ENCODE results near the gene KIF21B. TPM values are rescaled to one million over a fixed set of nuclear protein-coding genes. Genes with fewer than 3 reads are reported as not detected.

KIF21B gene
- total RNA-seq, 2 experiments from 2014 or later: 102 to 155 TPM

DNA sequence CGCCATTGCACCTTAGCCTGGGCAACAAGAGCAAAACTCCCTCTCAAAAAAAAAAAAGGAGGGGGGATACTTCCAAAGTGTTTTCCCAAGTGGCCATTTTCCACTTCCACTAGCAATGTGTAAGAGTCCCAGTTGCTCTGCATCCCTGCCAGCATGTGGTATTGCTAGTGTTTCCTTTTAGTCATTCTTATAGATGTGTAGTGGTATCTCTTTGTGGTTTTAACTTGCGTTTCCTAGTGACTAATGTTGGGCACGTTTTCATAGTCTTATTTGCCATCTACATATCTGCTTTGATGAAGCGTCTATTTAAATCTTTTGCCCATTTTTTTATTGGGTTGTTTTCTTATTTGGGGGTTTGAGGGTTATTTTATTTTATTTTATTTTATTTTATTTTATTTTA, 97.7 kb downstream of the KIF21B start:
- Mint-ChIP-seq H3K36me3 (no peaks in the 10 kb centered on the region), H3K4me3 (no peak overlapping the region), H3K4me1 (peaks cover 3% of the 10 kb centered on the region), H3K9me3 (ENCODE audit: low read depth) (no peaks in the 10 kb centered on the region), H3K27me3 (peaks cover 51% of the 10 kb centered on the region), H3K27ac (no peak overlapping the region)
- no peak for DNase-seq
- ATAC-seq: peak; percentile 63
- CTCF ChIA-PET: no interaction called here

DNA sequence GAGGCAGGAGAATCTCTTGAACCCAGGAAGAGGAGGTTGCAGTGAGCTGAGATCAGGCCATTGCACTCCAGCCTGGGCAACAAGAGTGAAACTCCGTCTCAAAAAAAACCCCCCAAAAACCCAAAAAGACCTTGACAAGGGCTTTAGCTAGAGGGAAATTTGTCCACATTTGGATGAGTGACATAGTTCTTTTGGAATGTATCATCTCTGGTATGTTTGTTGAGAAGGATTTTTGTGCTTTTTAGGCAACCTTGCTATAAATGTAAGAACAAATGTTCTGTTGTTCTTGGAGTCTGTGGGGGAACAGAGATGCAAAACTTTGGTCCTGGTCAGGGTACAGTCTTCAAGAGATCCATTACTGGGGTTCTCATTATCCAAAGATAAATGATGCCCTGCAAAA, 99.9 kb downstream of the KIF21B start:
- Mint-ChIP-seq H3K4me3 (no peak overlapping the region), H3K36me3 (no peaks in the 10 kb centered on the region), H3K27me3 (peaks cover 57% of the 10 kb centered on the region), H3K27ac (no peak overlapping the region), H3K4me1 (peaks cover 3% of the 10 kb centered on the region), H3K9me3 (ENCODE audit: low read depth) (no peaks in the 10 kb centered on the region)
- no peak for ATAC-seq
- CTCF ChIA-PET: interaction anchor here (0.6 kb wide), 1 partner anchor 301 kb away, joined by 4 read pairs; no protein-coding TSS in a partner anchor
- no peak for DNase-seq

DNA sequence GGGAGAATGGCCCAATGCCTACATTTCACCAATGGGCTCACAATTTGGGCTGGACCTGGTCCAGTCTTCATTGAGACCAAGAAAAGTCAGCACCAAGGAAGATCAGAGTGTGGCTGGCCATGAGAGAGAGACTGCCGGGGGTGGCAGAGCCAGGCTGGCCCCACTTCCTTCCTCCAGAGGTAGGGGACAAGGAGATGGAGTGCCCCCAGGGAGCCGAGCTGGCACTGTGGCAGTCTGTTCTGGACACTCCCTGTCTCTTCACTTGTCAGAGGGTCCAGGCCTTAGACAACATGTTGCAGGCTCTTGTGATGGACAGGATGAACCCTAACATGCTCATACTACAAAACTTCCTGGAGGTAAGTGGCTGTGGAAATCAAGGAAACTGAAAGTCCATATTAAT, 101.1 kb downstream of the KIF21B start:
- no peak overlapping the region for H3K27ac Mint-ChIP-seq
- H3K9me3 Mint-ChIP-seq (ENCODE audit: low read depth): no peaks in the 10 kb centered on the region
- no peak overlapping the region for H3K4me3 Mint-ChIP-seq
- H3K27me3 Mint-ChIP-seq: peaks cover 54% of the 10 kb centered on the region
- H3K4me1 Mint-ChIP-seq: peaks cover 3% of the 10 kb centered on the region
- DNase-seq: no peak
- CTCF ChIA-PET: no interaction called here
- no peak for ATAC-seq
- H3K36me3 Mint-ChIP-seq: no peaks in the 10 kb centered on the region

DNA sequence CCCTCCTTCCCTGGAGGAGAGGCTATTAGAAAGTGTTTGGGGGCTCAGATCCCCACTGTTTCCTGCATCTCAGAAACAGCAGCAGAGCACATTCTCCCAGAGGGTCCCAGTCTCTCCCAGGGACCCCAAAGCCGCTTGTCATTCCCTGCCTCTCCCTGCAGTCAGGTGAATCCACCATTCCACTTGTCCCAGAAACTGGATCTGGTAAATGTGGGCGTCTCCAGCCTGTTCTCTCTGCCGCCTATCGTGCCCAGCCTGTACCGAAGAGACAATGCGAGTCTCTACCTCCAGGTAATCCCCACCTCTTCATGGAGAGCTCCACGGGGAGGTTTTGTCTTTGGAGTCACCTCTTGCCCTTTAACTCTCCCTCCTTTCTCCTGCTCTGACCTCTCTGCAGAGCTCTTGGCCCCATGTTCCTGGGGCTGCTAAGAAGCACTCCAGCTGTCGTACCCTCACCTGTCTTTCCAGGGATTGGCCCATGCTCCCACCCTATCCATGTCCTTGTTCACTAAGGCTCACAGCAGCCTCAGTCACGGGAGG, 101.9 kb downstream of the KIF21B start:
- CTCF ChIA-PET: no interaction called here
- DNase-seq: no peak
- no peak for ATAC-seq
- Mint-ChIP-seq H3K4me3 (no peak overlapping the region), H3K27ac (no peak overlapping the region), H3K9me3 (ENCODE audit: low read depth) (no peaks in the 10 kb centered on the region), H3K4me1 (peaks cover 3% of the 10 kb centered on the region), H3K27me3 (peaks cover 49% of the 10 kb centered on the region), H3K36me3 (no peaks in the 10 kb centered on the region)

Other genes starting within 250 kb of the KIF21B start
- gene GPR25, start 150.7 kb downstream of the KIF21B start, total RNA-seq: under 1 TPM in 1 of 2 experiments, not detected in 1; 0.35 TPM
- 1 to 10 TPM in 1 of 2 experiments, under 1 TPM in 1; 0.15 to 2.6 TPM for gene INAVA, start 128.8 kb downstream of the KIF21B start, total RNA-seq
- gene CACNA1S, start 88.7 kb upstream of the KIF21B start, total RNA-seq: not detected
- not detected for gene ASCL5, start 103.5 kb upstream of the KIF21B start, total RNA-seq
- gene TMEM9, start 130.8 kb upstream of the KIF21B start, total RNA-seq: 10 to 100 TPM; 10.7 to 14.6 TPM
- not detected for gene IGFN1, start 167.1 kb upstream of the KIF21B start, total RNA-seq

Data from activated CD8-positive, alpha-beta memory T cell treated with anti-CD3 and anti-CD28 coated beads, Interleukin-2, amount 10 ng/mL, durations not matched to agents 7 days and 5 days (primary cell).